Subcutaneous adipose tissue (tissue), 4 donors: Measurements from ENCODE around the gene NAV2. TPM values are rescaled to one million over a fixed set of nuclear protein-coding genes. Genes with fewer than 3 reads are reported as not detected.

ENCODE experiments used
- total RNA-seq, 4 donors: library from RNA; depleted of rRNA; stranded (reverse); fragments of >200 nt; gene quantifications; one replicate each; pipeline ENCODE4 v1.1.0, GENCODE V29; 2016
- TF ChIP-seq, protein P1 (sequence below): fragments of 450-650 bp; IDR thresholded peaks from one replicate; pipeline ENCODE4 v1.5.1; 2016; ENCODE audit warnings: low read depth, mild to moderate bottlenecking, control low read depth, antibody characterized with exemption, moderate library complexity

NAV2 gene
- total RNA-seq, 4 donors from 2014 or later, result 13.6 to 31.5 (median 27.8) TPM

DNA sequence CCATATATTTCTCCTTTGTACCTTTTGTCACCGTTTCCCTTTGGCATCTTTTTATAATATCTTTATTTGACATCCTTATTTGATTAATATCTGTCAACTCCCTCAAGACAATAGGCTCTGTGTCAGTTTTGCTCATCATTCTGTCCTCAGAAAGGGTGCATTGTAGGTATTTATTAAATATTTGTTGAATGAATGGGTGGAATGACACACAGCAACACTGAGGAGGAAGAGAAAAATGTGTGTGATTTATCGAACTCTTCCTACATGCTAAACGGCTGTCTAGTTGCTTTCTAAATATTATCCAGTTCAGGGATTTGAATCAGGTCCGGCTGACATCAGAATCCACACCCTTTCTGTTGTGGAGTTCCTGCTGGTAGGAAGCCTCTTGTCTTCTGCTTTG is 98.2 kb downstream of the NAV2 start:
- TF ChIP-seq, protein P1, sequence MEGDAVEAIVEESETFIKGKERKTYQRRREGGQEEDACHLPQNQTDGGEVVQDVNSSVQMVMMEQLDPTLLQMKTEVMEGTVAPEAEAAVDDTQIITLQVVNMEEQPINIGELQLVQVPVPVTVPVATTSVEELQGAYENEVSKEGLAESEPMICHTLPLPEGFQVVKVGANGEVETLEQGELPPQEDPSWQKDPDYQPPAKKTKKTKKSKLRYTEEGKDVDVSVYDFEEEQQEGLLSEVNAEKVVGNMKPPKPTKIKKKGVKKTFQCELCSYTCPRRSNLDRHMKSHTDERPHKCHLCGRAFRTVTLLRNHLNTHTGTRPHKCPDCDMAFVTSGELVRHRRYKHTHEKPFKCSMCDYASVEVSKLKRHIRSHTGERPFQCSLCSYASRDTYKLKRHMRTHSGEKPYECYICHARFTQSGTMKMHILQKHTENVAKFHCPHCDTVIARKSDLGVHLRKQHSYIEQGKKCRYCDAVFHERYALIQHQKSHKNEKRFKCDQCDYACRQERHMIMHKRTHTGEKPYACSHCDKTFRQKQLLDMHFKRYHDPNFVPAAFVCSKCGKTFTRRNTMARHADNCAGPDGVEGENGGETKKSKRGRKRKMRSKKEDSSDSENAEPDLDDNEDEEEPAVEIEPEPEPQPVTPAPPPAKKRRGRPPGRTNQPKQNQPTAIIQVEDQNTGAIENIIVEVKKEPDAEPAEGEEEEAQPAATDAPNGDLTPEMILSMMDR, result no peak

- TF ChIP-seq, protein P1, result no peak
Measured at GRCh38 chr11:19811380-19811779, 98.7 kb downstream of the NAV2 start.

- TF ChIP-seq, protein P1, result no peak
Measured at GRCh38 chr11:19812096-19812495, 99.5 kb downstream of the NAV2 start.

- TF ChIP-seq, protein P1, result no peak
Measured at GRCh38 chr11:19812710-19813109, 100.1 kb downstream of the NAV2 start.

- TF ChIP-seq, protein P1, result no peak
Measured at GRCh38 chr11:19813158-19813879, 100.7 kb downstream of the NAV2 start.

DNA sequence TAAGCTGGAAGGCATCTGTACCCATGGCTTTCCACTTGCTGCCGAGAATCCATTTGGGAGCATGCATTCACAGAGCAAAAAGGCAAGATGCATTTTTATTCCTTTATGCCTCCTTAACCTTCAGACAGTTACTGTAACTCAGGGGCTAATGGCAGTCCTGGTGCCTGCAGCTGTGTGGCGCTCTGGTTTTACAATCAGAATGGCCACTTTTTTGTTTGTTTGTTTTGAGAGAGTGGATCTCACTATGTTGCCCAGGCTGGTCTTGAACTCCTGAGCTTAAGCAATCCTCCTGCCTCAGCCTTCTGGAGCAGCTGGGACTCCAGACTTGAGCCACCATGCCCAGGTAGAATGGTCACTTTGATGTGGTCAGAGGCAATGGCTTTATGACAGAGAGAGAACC is 101.8 kb downstream of the NAV2 start:
- TF ChIP-seq, protein P1, result no peak

DNA sequence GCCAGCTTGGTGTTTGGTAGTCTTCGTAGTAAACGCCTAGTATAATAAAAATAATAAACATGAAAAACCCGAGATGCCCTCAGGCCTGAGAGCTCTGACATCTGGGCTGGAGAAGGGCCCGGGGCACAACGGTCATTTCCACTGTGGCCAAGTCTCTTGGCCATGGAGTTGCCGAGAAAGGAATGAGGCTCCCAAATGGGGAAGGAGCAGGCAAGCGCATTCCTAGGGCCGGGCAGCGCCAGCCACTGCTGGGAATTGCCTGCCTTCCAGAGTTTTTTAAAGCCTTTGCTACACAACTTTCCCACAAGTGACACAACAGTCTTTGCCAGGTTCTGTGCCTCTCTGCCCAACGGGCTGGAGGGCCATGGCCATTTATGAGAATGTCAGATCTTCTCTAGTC is 103.4 kb downstream of the NAV2 start:
- TF ChIP-seq, protein P1, result no peak
